OCI-LY3 (cell line): ENCODE measurements around the gene IFNG.

Experiments used
- EZH2phosphoT487 ChIP-seq: fragments of 200-600 bp; shearing (Covaris generic); IDR thresholded peaks from 2 replicates; pipeline ENCODE4 v1.6.1; 2018; ENCODE audit warnings: antibody characterized with exemption, mixed run types, low read depth
- TF ChIP-seq, protein P1 (sequence below): fragments of 200-600, 300-600 bp; sonication (generic); IDR thresholded peaks from 2 replicates; pipeline ENCODE4 v1.5.1; 2014; ENCODE audit warnings: antibody characterized with exemption, low read length, low read depth

DNA sequence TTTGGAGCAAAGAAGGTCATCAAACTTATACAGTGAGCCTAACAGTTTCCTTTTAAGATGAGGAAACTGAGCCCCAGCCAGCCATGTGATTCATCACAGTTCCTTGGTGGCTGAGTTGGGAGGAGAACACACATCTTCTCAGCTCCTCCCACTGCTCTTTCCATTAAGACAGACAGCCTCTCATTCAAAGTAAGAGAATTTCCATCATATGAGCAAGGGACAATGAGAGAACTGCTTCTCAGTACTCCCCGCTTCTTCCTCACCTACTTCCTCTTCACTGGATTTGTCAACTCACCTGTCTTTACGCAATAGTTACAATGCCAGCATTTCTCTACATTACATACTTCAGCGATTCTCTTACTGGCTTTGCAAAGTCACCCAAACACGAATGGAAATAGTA lies 2.2 kb downstream of the IFNG start:
- TF ChIP-seq EZH2phosphoT487: no peak
- TF ChIP-seq, protein P1, sequence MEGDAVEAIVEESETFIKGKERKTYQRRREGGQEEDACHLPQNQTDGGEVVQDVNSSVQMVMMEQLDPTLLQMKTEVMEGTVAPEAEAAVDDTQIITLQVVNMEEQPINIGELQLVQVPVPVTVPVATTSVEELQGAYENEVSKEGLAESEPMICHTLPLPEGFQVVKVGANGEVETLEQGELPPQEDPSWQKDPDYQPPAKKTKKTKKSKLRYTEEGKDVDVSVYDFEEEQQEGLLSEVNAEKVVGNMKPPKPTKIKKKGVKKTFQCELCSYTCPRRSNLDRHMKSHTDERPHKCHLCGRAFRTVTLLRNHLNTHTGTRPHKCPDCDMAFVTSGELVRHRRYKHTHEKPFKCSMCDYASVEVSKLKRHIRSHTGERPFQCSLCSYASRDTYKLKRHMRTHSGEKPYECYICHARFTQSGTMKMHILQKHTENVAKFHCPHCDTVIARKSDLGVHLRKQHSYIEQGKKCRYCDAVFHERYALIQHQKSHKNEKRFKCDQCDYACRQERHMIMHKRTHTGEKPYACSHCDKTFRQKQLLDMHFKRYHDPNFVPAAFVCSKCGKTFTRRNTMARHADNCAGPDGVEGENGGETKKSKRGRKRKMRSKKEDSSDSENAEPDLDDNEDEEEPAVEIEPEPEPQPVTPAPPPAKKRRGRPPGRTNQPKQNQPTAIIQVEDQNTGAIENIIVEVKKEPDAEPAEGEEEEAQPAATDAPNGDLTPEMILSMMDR: no peak
